ENCODE results near the gene MEI4.
"Not testable (repeated sequence)": the region's sequence is repeated elsewhere in the genome, so short reads cannot be mapped to it uniquely, and the experiment has no call there.

Gene MEI4

GRCh38 chr6:77638129-77638830 is 14.6 kb upstream of the MEI4 start:
- DNase-seq, result no peak
- no peak overlapping the region for H3K4me3 ChIP-seq (ENCODE audit: low read length)
- WGBS (ENCODE audit: extremely low coverage, insufficient coverage, low lambda C conversion rate), result no CpG with 5 or more reads among the region's 16 CpGs
- H2BK120ac ChIP-seq (ENCODE audit: low read depth, low read length), result no peak overlapping the region
- H4K5ac ChIP-seq (ENCODE audit: low read length), result no peak overlapping the region
- H3K79me1 ChIP-seq (ENCODE audit: low read length), result no peaks in the 10 kb centered on the region
- no peak overlapping the region for H3K18ac ChIP-seq (ENCODE audit: low read length)
- no peak overlapping the region for H3K4ac ChIP-seq (ENCODE audit: low read depth, low read length)
- H3K9ac ChIP-seq (ENCODE audit: low read length), result no peak overlapping the region
- H3K23ac ChIP-seq (ENCODE audit: low read length), result no peak overlapping the region
- H4K8ac ChIP-seq (ENCODE audit: low read depth, low read length), result no peak overlapping the region
- H3K27ac ChIP-seq (ENCODE audit: low read depth, low read length), result no peak overlapping the region
- H3K27me3 ChIP-seq (ENCODE audit: insufficient read depth, low read length, poor library complexity), result no peaks in the 10 kb centered on the region
- H3K4me1 ChIP-seq (ENCODE audit: control insufficient read depth, low read depth, low read length), result no peaks in the 10 kb centered on the region
- H2BK15ac ChIP-seq (replicated peaks; ENCODE audit: low read depth), result no peak overlapping the region
- H3K79me2 ChIP-seq (ENCODE audit: control insufficient read depth, insufficient read depth, low read length), result no peaks in the 10 kb centered on the region
- no peak overlapping the region for H3K4me2 ChIP-seq (ENCODE audit: low read length)
- no peaks in the 10 kb centered on the region for H3K36me3 ChIP-seq (ENCODE audit: control insufficient read depth, insufficient read depth, low read length)
- no peak overlapping the region for H2AK5ac ChIP-seq (ENCODE audit: low read length)
- no peak overlapping the region for H3K56ac ChIP-seq (ENCODE audit: low read length)
- no peak overlapping the region for H2BK5ac ChIP-seq (ENCODE audit: low read length)

- Histone ChIP-seq H3K4me2 (ENCODE audit: low read length) (no peak overlapping the region), H3K36me3 (ENCODE audit: control insufficient read depth, insufficient read depth, low read length) (no peaks in the 10 kb centered on the region), H3K23ac (ENCODE audit: low read length) (no peak overlapping the region), H3K56ac (ENCODE audit: low read length) (no peak overlapping the region), H4K8ac (ENCODE audit: low read depth, low read length) (no peak overlapping the region), H2BK15ac (replicated peaks; ENCODE audit: low read depth) (no peak overlapping the region), H2BK120ac (ENCODE audit: low read depth, low read length) (no peak overlapping the region), H3K27ac (ENCODE audit: low read depth, low read length) (no peak overlapping the region), H4K5ac (ENCODE audit: low read length) (no peak overlapping the region), H3K4ac (ENCODE audit: low read depth, low read length) (peak overlapping the region; percentile 36), H3K18ac (ENCODE audit: low read length) (no peak overlapping the region), H2BK5ac (ENCODE audit: low read length) (no peak overlapping the region), H3K27me3 (ENCODE audit: insufficient read depth, low read length, poor library complexity) (no peaks in the 10 kb centered on the region), H3K79me2 (ENCODE audit: control insufficient read depth, insufficient read depth, low read length) (no peaks in the 10 kb centered on the region), H3K4me1 (ENCODE audit: control insufficient read depth, low read depth, low read length) (no peaks in the 10 kb centered on the region), H3K9ac (ENCODE audit: low read length) (no peak overlapping the region), H3K4me3 (ENCODE audit: low read length) (no peak overlapping the region), H3K79me1 (ENCODE audit: low read length) (no peaks in the 10 kb centered on the region), H2AK5ac (ENCODE audit: low read length) (no peak overlapping the region)
- DNase-seq, result peak; percentile 58
- WGBS (ENCODE audit: extremely low coverage, insufficient coverage, low lambda C conversion rate), result no CpG with 5 or more reads among the region's 2 CpGs
Observed at GRCh38 chr6:77644102-77644705, 8.6 kb upstream of the MEI4 start.

GRCh38 chr6:77650098-77650663 is 2.7 kb upstream of the MEI4 start:
- Histone ChIP-seq H2BK120ac (ENCODE audit: low read depth, low read length) (no peak overlapping the region), H3K4me3 (ENCODE audit: low read length) (no peak overlapping the region), H2AK5ac (ENCODE audit: low read length) (no peak overlapping the region), H2BK5ac (ENCODE audit: low read length) (no peak overlapping the region), H4K5ac (ENCODE audit: low read length) (no peak overlapping the region), H3K79me2 (ENCODE audit: control insufficient read depth, insufficient read depth, low read length) (no peaks in the 10 kb centered on the region), H3K27ac (ENCODE audit: low read depth, low read length) (peak overlapping the region; percentile 9), H3K18ac (ENCODE audit: low read length) (no peak overlapping the region), H3K4me1 (ENCODE audit: control insufficient read depth, low read depth, low read length) (no peaks in the 10 kb centered on the region), H3K23ac (ENCODE audit: low read length) (no peak overlapping the region), H4K8ac (ENCODE audit: low read depth, low read length) (no peak overlapping the region), H2BK15ac (replicated peaks; ENCODE audit: low read depth) (no peak overlapping the region), H3K9ac (ENCODE audit: low read length) (peak overlapping the region; percentile 48), H3K56ac (ENCODE audit: low read length) (peak overlapping the region; percentile 67), H3K27me3 (ENCODE audit: insufficient read depth, low read length, poor library complexity) (no peaks in the 10 kb centered on the region), H3K79me1 (ENCODE audit: low read length) (no peaks in the 10 kb centered on the region), H3K4me2 (ENCODE audit: low read length) (peak overlapping the region; percentile 26), H3K4ac (ENCODE audit: low read depth, low read length) (no peak overlapping the region), H3K36me3 (ENCODE audit: control insufficient read depth, insufficient read depth, low read length) (no peaks in the 10 kb centered on the region)
- DNase-seq, result peak; percentile 97
- no CpG with 5 or more reads among the region's 37 CpGs for WGBS (ENCODE audit: extremely low coverage, insufficient coverage, low lambda C conversion rate)

DNA sequence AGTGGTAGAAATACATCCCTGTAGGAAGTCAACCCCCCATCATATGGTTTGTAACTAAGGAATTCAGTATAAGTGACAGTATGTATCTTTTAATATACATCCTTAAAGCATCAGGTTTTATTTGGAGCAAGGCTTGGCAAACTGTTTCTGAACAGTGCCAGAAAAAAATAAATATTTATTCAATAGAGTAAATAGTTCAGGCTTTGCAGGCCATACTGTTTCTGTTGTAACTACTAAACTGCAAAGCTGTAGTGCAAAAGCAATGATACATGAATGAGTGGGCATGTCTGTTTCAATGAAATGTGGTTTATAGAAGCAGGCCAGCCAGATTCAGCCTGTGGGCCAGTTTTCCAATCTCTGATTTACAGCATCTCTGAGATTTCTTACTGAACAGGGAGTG is 977 bp downstream of the MEI4 start:
- Histone ChIP-seq H3K4ac (ENCODE audit: low read depth, low read length) (no peak overlapping the region), H3K4me1 (ENCODE audit: control insufficient read depth, low read depth, low read length) (no peaks in the 10 kb centered on the region), H3K4me3 (ENCODE audit: low read length) (no peak overlapping the region), H3K23ac (ENCODE audit: low read length) (no peak overlapping the region), H3K79me1 (ENCODE audit: low read length) (no peaks in the 10 kb centered on the region), H3K79me2 (ENCODE audit: control insufficient read depth, insufficient read depth, low read length) (no peaks in the 10 kb centered on the region), H2BK15ac (replicated peaks; ENCODE audit: low read depth) (no peak overlapping the region), H3K18ac (ENCODE audit: low read length) (no peak overlapping the region), H3K27ac (ENCODE audit: low read depth, low read length) (no peak overlapping the region), H3K27me3 (ENCODE audit: insufficient read depth, low read length, poor library complexity) (no peaks in the 10 kb centered on the region), H2BK5ac (ENCODE audit: low read length) (no peak overlapping the region), H3K56ac (ENCODE audit: low read length) (no peak overlapping the region), H2BK120ac (ENCODE audit: low read depth, low read length) (no peak overlapping the region), H3K4me2 (ENCODE audit: low read length) (no peak overlapping the region), H3K9ac (ENCODE audit: low read length) (no peak overlapping the region), H4K8ac (ENCODE audit: low read depth, low read length) (no peak overlapping the region), H2AK5ac (ENCODE audit: low read length) (no peak overlapping the region), H3K36me3 (ENCODE audit: control insufficient read depth, insufficient read depth, low read length) (no peaks in the 10 kb centered on the region), H4K5ac (ENCODE audit: low read length) (no peak overlapping the region)
- DNase-seq, result no peak

DNA sequence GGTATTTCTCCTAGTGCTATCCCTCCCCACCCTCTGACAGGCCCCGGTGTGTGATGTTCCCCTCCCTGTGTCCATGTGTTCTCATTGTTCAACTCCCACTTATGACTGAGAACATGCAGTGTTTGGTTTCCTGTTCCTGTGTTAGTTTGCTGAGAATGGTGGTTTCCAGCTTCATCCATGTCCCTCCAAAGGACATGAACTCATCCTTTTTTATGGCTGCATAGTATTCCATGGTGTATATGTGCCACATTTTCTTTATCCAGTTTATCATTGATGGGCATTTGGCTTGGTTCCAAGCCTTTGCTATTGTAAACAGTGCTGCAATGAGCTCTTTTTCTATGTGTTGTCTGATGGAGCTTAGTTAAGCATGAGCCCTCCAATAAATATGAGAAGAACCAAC is 2.2 kb downstream of the MEI4 start:
- not testable (repeated sequence) for H3K79me2 ChIP-seq (ENCODE audit: control insufficient read depth, insufficient read depth, low read length); H3K4me3 ChIP-seq (ENCODE audit: low read length); H3K18ac ChIP-seq (ENCODE audit: low read length); H2BK120ac ChIP-seq (ENCODE audit: low read depth, low read length); H4K5ac ChIP-seq (ENCODE audit: low read length); H2AK5ac ChIP-seq (ENCODE audit: low read length); H3K4me2 ChIP-seq (ENCODE audit: low read length); H3K79me1 ChIP-seq (ENCODE audit: low read length); H4K8ac ChIP-seq (ENCODE audit: low read depth, low read length); H3K27ac ChIP-seq (ENCODE audit: low read depth, low read length); H3K4ac ChIP-seq (ENCODE audit: low read depth, low read length); H3K27me3 ChIP-seq (ENCODE audit: insufficient read depth, low read length, poor library complexity); H3K23ac ChIP-seq (ENCODE audit: low read length); H3K4me1 ChIP-seq (ENCODE audit: control insufficient read depth, low read depth, low read length); H2BK15ac ChIP-seq (replicated peaks; ENCODE audit: low read depth); DNase-seq; H3K36me3 ChIP-seq (ENCODE audit: control insufficient read depth, insufficient read depth, low read length); H2BK5ac ChIP-seq (ENCODE audit: low read length); H3K56ac ChIP-seq (ENCODE audit: low read length); H3K9ac ChIP-seq (ENCODE audit: low read length)
- WGBS (ENCODE audit: extremely low coverage, insufficient coverage, low lambda C conversion rate), result no CpG with 5 or more reads among the region's 1 CpG

Measured in mesendoderm (in vitro differentiated cells).